Neural progenitor cell (in vitro differentiated cells): ENCODE results near the gene IL6R.

ENCODE experiments used
- CTCF ChIP-seq: fragments of 200-600 bp; sonication (generic); IDR thresholded peaks from 2 replicates; pipeline ENCODE4 v1.5.1; 2017; ENCODE audit warnings: antibody characterized with exemption, mild to moderate bottlenecking
- EZH2 ChIP-seq: fragments of 200-600 bp; sonication (generic); IDR thresholded peaks from 2 replicates; pipeline ENCODE4 v1.6.1; 2017; ENCODE audit warnings: antibody characterized with exemption, mild to moderate bottlenecking, moderate library complexity
- EZH2phosphoT487 ChIP-seq: fragments of 200-600 bp; sonication (generic); IDR thresholded peaks from 2 replicates; pipeline ENCODE4 v1.6.1; 2017; ENCODE audit warnings: antibody characterized with exemption

- TF ChIP-seq CTCF (no peak), EZH2phosphoT487 (no peak), EZH2 (no peak)
These were observed 94.3 kb downstream of the IL6R start for GRCh38 chr1:154499446-154499845.
